ENCODE results near the gene ASXL3. TPM values are rescaled to one million over a fixed set of nuclear protein-coding genes. Genes with fewer than 3 reads are reported as not detected.

Gene ASXL3
- total and polyA plus RNA-seq, 2 donors from 2014 or later: 0.71 to 10.4 TPM

DNA sequence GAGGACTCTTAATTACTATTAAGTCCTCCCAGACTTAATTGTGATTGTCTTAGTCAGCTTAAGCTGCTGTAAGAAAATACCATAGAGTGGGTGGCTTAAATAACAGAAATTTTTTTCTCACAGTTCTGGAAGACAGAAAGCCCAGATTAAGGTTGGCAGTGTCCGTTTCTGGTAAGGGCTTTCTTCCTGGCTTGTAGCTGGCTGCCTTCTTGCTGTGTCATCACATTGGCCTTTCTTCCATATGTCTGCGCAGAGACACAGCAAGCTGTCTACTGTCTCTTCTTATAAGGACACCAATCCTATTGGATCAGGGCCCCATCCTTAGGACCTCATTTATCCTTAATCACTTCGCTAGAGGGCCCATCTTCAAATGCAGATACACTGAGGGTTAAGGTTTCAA, 38.5 kb downstream of the ASXL3 start:
- TF ChIP-seq, protein P1, sequence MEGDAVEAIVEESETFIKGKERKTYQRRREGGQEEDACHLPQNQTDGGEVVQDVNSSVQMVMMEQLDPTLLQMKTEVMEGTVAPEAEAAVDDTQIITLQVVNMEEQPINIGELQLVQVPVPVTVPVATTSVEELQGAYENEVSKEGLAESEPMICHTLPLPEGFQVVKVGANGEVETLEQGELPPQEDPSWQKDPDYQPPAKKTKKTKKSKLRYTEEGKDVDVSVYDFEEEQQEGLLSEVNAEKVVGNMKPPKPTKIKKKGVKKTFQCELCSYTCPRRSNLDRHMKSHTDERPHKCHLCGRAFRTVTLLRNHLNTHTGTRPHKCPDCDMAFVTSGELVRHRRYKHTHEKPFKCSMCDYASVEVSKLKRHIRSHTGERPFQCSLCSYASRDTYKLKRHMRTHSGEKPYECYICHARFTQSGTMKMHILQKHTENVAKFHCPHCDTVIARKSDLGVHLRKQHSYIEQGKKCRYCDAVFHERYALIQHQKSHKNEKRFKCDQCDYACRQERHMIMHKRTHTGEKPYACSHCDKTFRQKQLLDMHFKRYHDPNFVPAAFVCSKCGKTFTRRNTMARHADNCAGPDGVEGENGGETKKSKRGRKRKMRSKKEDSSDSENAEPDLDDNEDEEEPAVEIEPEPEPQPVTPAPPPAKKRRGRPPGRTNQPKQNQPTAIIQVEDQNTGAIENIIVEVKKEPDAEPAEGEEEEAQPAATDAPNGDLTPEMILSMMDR (IDR thresholded peaks at IDR 0.05; ENCODE audit: borderline replicate concordance, extremely low read depth, insufficient read depth): no peak
- intact Hi-C loops (cut with DNase I): no loop called here

DNA sequence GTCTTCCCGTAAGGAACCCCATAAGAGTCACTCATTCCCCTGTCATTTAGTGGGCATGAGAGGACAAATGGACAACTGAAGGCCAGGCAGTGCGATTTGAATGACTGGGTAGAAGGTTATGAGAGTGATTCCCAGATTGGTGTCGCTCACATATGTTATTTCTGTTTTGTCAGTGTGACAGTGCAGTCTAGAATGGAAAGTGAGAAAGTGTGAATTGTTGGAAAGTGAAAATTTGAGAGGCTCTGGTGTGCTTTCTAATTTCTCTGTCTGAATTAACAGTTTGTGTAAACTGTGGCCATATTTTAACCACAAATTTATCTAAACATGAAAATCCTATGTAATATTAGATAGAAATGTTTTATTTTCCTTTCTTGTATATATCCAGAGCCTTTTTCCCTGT, 49.1 kb downstream of the ASXL3 start:
- Histone ChIP-seq H3K27me3 (ENCODE audit: control insufficient read depth, insufficient read depth, low read length) (no peaks in the 10 kb centered on the region), H3K9me3 (ENCODE audit: control insufficient read depth in 2 of 3, insufficient read depth in 1 of 3, low read length in 3 of 3) (no peaks in the 10 kb centered on the region), H3K9ac (ENCODE audit: low read length in 3 of 3) (no peak overlapping the region), H3K4me3 (ENCODE audit: low read length in 3 of 3) (no peak overlapping the region), H3K4me1 (ENCODE audit: control insufficient read depth in 2 of 3, insufficient read depth in 2 of 3, low read depth in 1 of 3, low read length in 3 of 3) (no peaks in the 10 kb centered on the region), H3K36me3 (ENCODE audit: control insufficient read depth in 2 of 3, insufficient read depth in 3 of 3, low read length in 3 of 3) (peaks cover 0 to 3% (median 0%) of the 10 kb centered on the region in 3 donors), H3K27ac (ENCODE audit: low read depth in 2 of 2, low read length in 2 of 2) (no peak overlapping the region)
- FAIRE-seq (no peak), DNase-seq (no peak)
- intact Hi-C loops (cut with DNase I): no loop called here
- TF ChIP-seq, protein P1 (IDR thresholded peaks at IDR 0.05; ENCODE audit: borderline replicate concordance, extremely low read depth, insufficient read depth): no peak

More for the DNA sequence above, 38.5 kb downstream of the ASXL3 start:
- H3K4me3 ChIP-seq (ENCODE audit: low read length in 3 of 3): no peak overlapping the region
- DNase-seq (no peak), FAIRE-seq (no peak)
- H3K9me3 ChIP-seq (ENCODE audit: control insufficient read depth in 2 of 3, insufficient read depth in 1 of 3, low read length in 3 of 3): no peaks in the 10 kb centered on the region
- H3K27ac ChIP-seq (ENCODE audit: low read depth in 2 of 2, low read length in 2 of 2): no peak overlapping the region
- H3K36me3 ChIP-seq (ENCODE audit: control insufficient read depth in 2 of 3, insufficient read depth in 3 of 3, low read length in 3 of 3): peaks cover 0 to 5% (median 0%) of the 10 kb centered on the region in 3 donors
- no peak overlapping the region for H3K9ac ChIP-seq (ENCODE audit: low read length in 3 of 3)
- no peaks in the 10 kb centered on the region for H3K4me1 ChIP-seq (ENCODE audit: control insufficient read depth in 2 of 3, insufficient read depth in 2 of 3, low read depth in 1 of 3, low read length in 3 of 3)
- H3K27me3 ChIP-seq (ENCODE audit: control insufficient read depth, insufficient read depth, low read length): no peaks in the 10 kb centered on the region

DNA sequence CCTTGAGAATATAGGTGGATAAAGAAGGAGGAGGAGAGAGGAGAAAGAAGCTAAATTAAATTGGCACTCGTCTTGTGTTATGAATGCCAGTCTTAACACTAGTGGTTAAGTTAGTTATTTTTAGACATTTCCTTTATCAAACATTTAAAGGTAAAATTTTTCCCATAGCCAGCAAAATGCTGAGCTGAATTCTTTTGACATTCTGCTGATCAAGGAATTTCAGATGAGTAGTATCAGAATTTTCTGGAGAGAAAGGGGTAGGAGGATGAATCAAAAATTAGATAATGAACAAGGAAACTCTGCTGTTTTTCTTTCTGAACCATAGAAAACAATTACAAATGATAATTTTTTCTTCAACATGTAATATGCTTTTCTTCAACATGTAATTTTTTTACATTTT, 52.5 kb downstream of the ASXL3 start:
- DNase-seq (no peak), FAIRE-seq (no peak)
- no peak overlapping the region for H3K9ac ChIP-seq (ENCODE audit: low read length in 3 of 3)

More for the DNA sequence above, 52.5 kb downstream of the ASXL3 start:
- TF ChIP-seq, protein P1 (IDR thresholded peaks at IDR 0.05; ENCODE audit: borderline replicate concordance, extremely low read depth, insufficient read depth): no peak
- Histone ChIP-seq H3K36me3 (ENCODE audit: control insufficient read depth in 2 of 3, insufficient read depth in 3 of 3, low read length in 3 of 3) (peaks cover 0 to 3% (median 0%) of the 10 kb centered on the region in 3 donors), H3K27me3 (ENCODE audit: control insufficient read depth, insufficient read depth, low read length) (no peaks in the 10 kb centered on the region), H3K27ac (ENCODE audit: low read depth in 2 of 2, low read length in 2 of 2) (no peak overlapping the region), H3K4me3 (ENCODE audit: low read length in 3 of 3) (no peak overlapping the region), H3K9me3 (ENCODE audit: control insufficient read depth in 2 of 3, insufficient read depth in 1 of 3, low read length in 3 of 3) (no peaks in the 10 kb centered on the region), H3K4me1 (ENCODE audit: control insufficient read depth in 2 of 3, insufficient read depth in 2 of 3, low read depth in 1 of 3, low read length in 3 of 3) (no peaks in the 10 kb centered on the region)
- intact Hi-C loops (cut with DNase I): no loop called here

Measured in kidney (tissue), 14 donors.